NK-92 treated with Interleukin-12 subunit alpha and Interleukin-12 subunit beta, amount 100 ng/mL, for 24 hours (cell line): ENCODE measurements around the gene BEST4.
"Not testable (repeated sequence)": the region's sequence is repeated elsewhere in the genome, so short reads cannot be mapped to it uniquely, and the experiment has no call there.

Experiments
- DNase-seq: peaks from one replicate; lab custom pipeline; 2025; lab: John Stamatoyannopoulos, UW

The BEST4 gene

GRCh38 chr1:44777969-44778635 lies 9.9 kb downstream of the BEST4 start:
- DNase-seq: no peak

DNA sequence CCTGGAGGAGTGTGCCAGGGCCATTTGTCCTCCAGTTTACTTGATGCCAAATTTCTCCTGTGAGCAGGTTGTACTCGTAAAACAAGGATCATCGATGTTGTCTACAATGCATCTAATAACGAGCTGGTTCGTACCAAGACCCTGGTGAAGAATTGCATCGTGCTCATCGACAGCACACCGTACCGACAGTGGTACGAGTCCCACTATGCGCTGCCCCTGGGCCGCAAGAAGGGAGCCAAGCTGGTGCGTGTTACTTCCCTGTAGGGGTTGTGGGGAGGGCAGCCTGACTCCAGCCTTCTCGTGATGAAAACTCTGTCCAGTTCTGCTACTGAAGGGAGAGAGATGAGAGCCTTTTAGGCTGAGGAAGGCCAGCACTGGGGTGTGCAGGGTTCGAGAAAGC lies 10.4 kb downstream of the BEST4 start:
- DNase-seq: no peak

GRCh38 chr1:44776730-44777068 lies 11.3 kb downstream of the BEST4 start:
- no peak for DNase-seq

DNA sequence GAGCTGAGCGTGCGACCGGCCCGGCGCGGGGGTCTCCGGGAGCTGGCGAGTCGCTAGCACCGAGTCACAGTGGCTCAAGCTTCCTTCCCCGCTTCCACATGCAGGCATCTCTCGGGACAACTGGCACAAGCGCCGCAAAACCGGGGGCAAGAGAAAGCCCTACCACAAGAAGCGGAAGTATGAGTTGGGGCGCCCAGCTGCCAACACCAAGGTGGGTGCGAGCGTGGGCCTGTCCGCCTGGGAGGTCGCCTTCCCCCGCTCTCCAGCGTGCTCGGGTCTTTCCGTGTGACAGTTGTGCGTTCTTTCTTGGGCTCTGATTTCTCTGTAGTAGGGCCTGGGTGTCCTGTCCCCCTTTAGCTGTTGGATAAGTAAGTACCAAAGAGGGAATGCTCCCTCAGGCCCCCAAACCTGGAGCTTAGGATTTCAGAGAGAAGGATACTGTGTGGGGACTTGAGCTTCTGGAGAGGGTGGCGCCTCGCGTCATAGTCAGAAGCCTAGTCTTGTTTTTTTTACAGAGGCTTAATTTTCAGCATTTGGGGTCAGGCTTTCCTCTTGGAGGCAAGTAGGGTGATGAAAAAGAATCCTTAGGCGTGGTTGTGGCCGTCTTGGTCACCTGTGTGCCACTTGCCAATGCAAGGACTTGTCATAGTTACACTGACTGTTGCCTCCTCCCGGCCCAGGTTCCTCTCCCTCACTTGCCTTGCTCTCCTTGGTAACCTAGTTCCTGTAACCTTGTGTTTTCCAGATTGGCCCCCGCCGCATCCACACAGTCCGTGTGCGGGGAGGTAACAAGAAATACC lies 11.8 kb downstream of the BEST4 start:
- DNase-seq: peak; percentile 51

DNA sequence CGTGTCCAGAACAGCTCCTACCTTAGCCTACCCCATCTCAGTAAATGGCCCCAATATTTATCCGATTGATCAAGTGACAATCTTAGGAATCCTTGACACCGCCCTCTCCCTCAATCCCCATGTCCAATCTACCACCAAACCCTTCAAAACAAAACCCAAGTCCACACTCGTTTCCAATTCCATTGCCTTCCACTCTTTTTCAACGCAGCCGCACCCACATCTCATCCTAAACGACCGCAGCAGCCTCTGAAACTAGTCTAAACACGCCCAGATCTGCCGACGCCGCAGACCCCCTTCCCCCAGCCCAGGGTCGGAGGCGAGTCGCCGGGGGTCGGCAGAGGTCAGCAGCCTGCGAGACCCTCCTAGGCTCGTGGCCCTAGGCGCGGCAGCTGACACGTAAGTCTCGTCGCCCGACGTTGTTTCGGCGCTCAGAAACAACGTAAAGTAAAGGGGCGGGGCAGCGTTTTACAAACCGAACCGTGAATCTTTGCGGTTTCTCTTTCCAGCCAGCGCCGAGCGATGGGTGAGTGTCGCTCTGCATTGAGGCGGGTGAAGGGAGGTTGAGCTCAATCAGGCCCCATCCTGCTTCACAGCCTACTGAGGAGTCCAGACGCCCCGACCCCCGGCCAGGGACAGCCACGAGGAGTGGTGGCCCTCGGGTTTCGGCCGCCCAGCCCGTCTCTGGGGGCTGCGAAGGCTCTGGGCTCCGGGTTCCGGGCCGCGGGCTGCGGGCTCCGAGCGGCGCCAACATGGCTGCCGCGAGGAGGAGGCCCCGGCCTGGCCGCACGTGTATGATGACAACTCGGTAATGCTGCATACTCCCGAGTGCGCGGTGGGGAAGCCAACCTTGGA lies 12.7 kb downstream of the BEST4 start, which contains the start of gene RPS8:
Gene RPS8, plus strand, starts transcription at position 463 of the 852 bp plus-strand sequence. Its CDS starts 57 bp downstream, at position 520.
- peak; percentile 84 for DNase-seq

DNA sequence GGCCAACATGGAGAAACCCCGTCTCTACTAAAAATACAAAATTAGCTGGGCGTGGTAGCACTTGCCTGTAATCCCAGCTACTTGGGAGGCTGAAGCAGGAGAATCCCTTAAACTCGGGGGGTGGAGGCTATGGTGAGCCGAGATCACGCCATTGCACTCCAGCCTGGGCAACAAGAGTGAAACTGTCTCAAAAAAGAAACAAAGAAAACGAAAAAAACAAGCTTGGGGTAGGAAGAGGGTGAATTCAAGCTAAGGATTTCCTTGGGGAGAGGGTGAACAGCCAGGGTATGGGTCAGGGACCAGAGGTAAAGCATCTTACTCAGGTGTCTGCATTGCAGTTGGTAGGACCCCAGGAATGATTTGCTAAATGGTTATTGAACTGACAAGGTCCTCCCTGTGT lies 21.5 kb downstream of the BEST4 start:
- DNase-seq: not testable (repeated sequence)

- no peak for DNase-seq
Observed at GRCh38 chr1:44760876-44761275, 27.1 kb downstream of the BEST4 start.

DNA sequence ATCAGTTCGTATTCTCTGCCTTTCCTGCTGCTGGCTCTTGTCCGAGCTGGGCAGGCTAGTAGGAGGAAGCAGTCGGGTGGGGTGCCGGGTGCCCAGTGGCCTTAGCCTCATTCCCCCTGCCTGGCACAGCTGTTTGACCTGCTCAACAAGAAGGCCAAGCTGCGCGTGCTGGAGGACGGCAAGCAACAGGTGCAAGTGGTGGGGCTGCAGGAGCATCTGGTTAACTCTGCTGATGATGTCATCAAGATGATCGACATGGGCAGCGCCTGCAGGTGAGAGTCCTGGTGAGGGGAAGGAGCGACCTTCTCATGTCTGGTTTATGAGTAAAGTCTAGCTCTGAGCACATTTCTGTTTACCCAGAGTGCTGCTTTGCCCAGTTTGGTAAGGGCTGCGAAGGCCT lies 28.9 kb downstream of the BEST4 start:
- no peak for DNase-seq

DNA sequence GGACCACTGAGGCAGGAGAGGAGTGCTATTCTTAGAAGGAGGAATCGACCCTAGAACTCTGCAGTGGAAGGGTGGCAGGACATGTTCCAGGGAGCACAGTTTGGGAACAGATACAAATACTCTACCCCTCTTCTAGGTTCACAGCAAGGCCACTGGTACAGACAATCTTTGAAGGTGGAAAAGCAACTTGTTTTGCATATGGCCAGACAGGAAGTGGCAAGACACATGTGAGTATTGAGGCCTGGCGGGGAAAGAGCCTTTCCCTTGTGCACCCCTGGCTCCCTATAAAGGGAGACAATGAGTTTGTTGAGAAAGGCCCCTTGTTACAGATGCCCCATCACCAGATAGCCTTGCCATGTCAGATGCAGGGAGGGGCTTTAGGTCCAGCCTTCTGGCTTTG lies 30.6 kb downstream of the BEST4 start:
- DNase-seq: no peak

DNA sequence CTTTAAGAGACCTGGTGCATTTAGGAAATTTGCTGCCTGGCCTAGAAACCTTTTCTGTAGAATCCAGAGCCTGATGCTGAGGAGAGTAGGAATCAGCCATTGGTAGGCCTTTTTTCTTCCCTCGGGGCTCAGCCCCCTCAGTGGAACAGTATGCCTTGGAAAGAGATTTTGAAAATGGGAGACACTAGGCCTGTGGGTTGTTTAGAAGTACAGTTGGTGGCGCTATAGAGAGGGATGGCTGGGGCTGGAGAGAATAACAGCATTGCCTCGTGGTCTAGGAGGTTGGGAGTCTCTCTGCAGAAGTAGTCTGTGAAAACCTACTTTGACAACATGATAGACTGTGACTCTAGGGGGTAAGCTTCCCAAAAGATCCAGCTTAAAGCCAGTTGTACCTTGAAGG lies 40.1 kb downstream of the BEST4 start:
- no peak for DNase-seq

GRCh38 chr1:44743211-44743610 lies 44.8 kb downstream of the BEST4 start:
- DNase-seq: no peak

DNA sequence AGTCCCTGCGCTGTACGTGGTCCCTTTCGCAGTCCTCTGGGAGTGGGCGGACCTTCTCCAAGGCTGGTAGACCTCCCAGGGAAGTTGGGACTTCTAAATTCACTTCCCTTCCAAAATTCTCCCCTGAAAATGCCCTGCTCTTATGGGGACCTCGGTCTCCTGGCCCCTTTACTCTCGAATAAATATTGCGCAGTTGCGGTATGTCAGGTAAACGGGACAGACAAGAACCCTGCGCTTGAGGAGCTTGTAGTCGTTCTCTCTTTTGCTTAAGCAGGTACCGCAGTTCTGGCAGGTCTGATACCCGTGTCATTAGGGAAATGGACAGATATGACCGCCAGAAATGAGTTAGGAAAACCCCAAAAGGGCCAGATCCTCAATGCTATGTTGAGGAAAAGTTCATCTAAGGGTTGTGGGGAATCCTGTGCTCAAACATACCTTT lies 47.8 kb downstream of the BEST4 start:
- no peak for DNase-seq

DNA sequence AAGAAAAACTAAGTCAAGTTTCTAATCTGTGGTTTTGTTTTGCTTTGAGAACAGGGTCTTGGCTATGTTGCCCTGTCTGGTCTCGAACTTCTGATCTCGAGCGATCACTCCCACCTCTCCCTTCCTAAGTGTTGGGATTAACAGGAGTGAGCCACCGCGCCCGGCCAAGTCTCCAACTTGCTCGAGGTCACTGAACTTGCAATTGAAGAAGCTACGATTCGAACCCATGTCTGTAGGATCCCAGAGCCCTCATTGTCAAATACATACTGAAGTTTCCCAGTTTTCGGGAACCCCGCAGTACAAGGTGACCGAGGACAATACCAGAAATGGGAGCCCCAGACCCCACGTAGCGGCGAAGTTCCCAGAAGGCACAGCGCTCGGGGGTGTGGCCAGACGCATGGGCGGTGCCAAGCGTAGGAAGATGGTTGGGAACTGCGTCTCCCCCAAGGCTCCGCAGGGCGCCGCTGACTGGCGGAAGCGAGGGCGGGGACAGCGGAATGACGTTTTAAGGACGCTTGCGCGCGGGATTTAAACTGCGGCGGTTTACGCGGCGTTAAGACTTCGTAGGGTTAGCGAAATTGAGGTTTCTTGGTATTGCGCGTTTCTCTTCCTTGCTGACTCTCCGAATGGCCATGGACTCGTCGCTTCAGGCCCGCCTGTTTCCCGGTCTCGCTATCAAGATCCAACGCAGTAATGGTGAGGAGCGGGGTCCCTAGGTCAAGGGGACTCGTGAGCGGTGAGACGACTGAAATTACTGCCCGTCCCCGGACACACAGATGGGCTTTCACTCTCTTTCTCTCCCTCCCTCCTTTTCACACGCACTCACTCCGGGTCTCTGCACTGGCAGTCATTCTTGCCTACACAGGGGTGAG lies 48.4 kb downstream of the BEST4 start, which contains the start of gene KIF2C:
Gene KIF2C, plus strand, starts transcription at position 531 of the 872 bp plus-strand sequence. Its CDS starts 96 bp downstream, at position 627.
- peak; percentile 96 for DNase-seq

- not testable (repeated sequence) for DNase-seq
Observed at GRCh38 chr1:44738953-44739306, 49.0 kb downstream of the BEST4 start.

DNA sequence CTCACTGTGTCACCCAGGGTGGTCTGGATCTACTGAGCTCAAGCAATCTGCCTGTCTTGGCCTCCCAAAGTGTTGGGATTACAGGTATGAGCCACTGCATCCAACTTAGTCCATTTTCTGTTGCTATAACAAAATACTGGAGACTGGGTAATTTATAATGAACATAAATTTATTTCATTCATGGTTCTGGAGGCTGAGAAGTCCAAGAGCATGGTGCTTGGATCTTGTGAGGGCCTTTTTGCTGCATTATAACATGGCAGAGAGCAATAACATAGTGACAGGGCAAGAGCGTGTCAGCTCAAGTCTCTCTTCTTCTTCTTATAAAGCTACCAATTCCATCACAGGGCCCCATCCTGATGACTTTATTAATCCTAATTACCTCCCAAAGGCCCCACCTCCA lies 52.0 kb downstream of the BEST4 start:
- no peak for DNase-seq

DNA sequence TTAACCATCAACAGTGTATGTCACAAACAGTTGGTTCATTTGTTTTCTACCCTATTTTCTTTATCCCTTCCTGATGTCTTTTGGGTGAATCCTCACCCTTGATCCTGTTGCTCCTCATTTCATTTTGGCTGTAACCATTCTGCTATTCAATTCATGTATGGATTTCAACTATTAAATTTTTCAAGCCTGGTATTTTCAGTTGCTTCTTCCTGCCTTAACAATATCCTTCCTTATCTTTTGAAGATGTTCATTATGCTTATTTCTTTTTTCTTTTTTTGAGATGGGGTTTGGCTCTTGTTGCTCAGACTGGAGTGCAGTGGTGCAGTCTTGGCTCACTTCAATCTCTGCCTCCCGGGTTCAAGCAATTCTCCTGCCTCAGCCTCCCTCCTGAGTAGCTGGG lies 54.2 kb downstream of the BEST4 start:
- no peak for DNase-seq
